ENCODE results near the gene SUFU. TPM values are rescaled to one million over a fixed set of nuclear protein-coding genes. Genes with fewer than 3 reads are reported as not detected.

The SUFU gene
- total and polyA plus RNA-seq, 4 donors, result 1.8 to 3.8 (median 2.9) TPM

DNA sequence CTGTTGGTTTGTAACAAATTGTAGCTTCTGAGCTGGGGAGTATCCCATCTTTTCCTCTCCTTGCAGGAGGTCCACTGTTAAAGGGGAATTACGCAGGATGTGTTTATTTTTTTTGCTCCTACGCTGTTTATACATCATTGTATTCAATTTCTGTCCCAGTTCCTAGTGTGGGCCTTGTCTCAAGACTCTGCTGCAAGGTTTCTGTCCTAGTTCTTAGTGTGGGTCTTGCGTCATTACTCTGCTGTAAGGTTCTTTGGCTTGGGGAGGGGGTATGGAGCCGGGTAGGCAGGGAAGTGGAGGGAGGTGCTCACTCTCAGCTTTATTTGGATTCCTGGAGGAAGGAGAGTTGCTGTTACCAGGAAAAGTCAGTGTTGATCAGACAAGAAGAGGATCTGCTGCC is 76.5 kb downstream of the SUFU start:
- Histone ChIP-seq H3K9ac (ENCODE audit: low read depth in 1 of 2, low read length in 2 of 2) (no peak overlapping the region), H3K27ac (ENCODE audit: low read depth in 1 of 2, low read length in 2 of 2) (no peak overlapping the region)
- TF ChIP-seq, protein P1, sequence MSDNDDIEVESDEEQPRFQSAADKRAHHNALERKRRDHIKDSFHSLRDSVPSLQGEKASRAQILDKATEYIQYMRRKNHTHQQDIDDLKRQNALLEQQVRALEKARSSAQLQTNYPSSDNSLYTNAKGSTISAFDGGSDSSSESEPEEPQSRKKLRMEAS (IDR thresholded peaks at IDR 0.05), result no peak
- TF ChIP-seq RXRA (IDR thresholded peaks at IDR 0.05) (no peak), JUND (IDR thresholded peaks at IDR 0.05) (no peak), RAD21 (IDR thresholded peaks at IDR 0.05) (no peak)
- TF ChIP-seq, protein P2, sequence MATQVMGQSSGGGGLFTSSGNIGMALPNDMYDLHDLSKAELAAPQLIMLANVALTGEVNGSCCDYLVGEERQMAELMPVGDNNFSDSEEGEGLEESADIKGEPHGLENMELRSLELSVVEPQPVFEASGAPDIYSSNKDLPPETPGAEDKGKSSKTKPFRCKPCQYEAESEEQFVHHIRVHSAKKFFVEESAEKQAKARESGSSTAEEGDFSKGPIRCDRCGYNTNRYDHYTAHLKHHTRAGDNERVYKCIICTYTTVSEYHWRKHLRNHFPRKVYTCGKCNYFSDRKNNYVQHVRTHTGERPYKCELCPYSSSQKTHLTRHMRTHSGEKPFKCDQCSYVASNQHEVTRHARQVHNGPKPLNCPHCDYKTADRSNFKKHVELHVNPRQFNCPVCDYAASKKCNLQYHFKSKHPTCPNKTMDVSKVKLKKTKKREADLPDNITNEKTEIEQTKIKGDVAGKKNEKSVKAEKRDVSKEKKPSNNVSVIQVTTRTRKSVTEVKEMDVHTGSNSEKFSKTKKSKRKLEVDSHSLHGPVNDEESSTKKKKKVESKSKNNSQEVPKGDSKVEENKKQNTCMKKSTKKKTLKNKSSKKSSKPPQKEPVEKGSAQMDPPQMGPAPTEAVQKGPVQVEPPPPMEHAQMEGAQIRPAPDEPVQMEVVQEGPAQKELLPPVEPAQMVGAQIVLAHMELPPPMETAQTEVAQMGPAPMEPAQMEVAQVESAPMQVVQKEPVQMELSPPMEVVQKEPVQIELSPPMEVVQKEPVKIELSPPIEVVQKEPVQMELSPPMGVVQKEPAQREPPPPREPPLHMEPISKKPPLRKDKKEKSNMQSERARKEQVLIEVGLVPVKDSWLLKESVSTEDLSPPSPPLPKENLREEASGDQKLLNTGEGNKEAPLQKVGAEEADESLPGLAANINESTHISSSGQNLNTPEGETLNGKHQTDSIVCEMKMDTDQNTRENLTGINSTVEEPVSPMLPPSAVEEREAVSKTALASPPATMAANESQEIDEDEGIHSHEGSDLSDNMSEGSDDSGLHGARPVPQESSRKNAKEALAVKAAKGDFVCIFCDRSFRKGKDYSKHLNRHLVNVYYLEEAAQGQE (IDR thresholded peaks at IDR 0.05), result no peak
- TF ChIP-seq, protein P3, sequence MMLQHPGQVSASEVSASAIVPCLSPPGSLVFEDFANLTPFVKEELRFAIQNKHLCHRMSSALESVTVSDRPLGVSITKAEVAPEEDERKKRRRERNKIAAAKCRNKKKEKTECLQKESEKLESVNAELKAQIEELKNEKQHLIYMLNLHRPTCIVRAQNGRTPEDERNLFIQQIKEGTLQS (IDR thresholded peaks at IDR 0.05), result no peak

DNA sequence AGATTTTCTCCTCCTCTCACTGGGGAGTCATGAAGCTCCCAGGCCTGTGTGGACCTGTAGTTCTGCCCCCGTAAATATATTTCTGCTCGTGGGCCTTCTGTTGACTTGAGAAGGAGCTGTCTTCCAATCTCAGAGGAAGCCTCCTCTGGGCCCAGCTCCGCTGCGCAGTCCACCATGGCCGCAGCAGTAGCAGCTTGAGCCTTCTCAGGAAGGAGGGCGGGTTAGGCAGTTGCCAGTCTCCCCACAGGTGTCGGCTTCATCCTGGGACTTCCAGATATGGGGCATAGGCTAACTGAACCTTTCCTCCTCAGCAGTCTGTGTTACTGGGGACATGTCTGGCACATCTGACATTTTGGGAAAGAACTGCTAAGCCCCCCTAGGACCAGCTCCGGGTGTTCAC is 77.6 kb downstream of the SUFU start:
- H3K27ac ChIP-seq (ENCODE audit: low read depth in 1 of 2, low read length in 2 of 2), result no peak overlapping the region
- 93% methylated on average over 8 of the region's 8 CpGs for WGBS
- H3K4me1 ChIP-seq (ENCODE audit: control insufficient read depth in 4 of 4, insufficient read depth in 4 of 4, low read length in 3 of 4), result peaks cover 0 to 14% (median 9%) of the 10 kb centered on the region in 4 donors
- DNase-seq (ENCODE audit: low spot score), result no peak
- H3K36me3 ChIP-seq (ENCODE audit: control insufficient read depth in 4 of 4, insufficient read depth in 3 of 4, low read depth in 1 of 4, low read length in 3 of 4), result no peaks in the 10 kb centered on the region
- TF ChIP-seq, protein P1 (IDR thresholded peaks at IDR 0.05), result no peak
- TF ChIP-seq YY1 (IDR thresholded peaks at IDR 0.05) (no peak), RAD21 (IDR thresholded peaks at IDR 0.05) (no peak)
- H3K9ac ChIP-seq (ENCODE audit: low read depth in 1 of 2, low read length in 2 of 2), result no peak overlapping the region
- no peak overlapping the region for H3K4me3 ChIP-seq (ENCODE audit: low read depth in 1 of 3, low read length in 3 of 3)
- H3K9me3 ChIP-seq (ENCODE audit: control insufficient read depth in 4 of 4, low read length in 3 of 4), result no peaks in the 10 kb centered on the region
- no peaks in the 10 kb centered on the region for H3K27me3 ChIP-seq (ENCODE audit: control insufficient read depth in 4 of 4, insufficient read depth in 4 of 4, low read length in 3 of 4)

More for the DNA sequence above, 76.5 kb downstream of the SUFU start:
- Histone ChIP-seq H3K9me3 (ENCODE audit: control insufficient read depth in 4 of 4, low read length in 3 of 4) (no peaks in the 10 kb centered on the region), H3K36me3 (ENCODE audit: control insufficient read depth in 4 of 4, insufficient read depth in 3 of 4, low read depth in 1 of 4, low read length in 3 of 4) (no peaks in the 10 kb centered on the region), H3K27me3 (ENCODE audit: control insufficient read depth in 4 of 4, insufficient read depth in 4 of 4, low read length in 3 of 4) (no peaks in the 10 kb centered on the region), H3K4me1 (ENCODE audit: control insufficient read depth in 4 of 4, insufficient read depth in 4 of 4, low read length in 3 of 4) (peaks cover 0 to 14% (median 9%) of the 10 kb centered on the region in 4 donors), H3K4me3 (ENCODE audit: low read depth in 1 of 3, low read length in 3 of 3) (no peak overlapping the region)
- 80% methylated on average over 4 of the region's 4 CpGs for WGBS
- no peak for DNase-seq (ENCODE audit: low spot score)

DNA sequence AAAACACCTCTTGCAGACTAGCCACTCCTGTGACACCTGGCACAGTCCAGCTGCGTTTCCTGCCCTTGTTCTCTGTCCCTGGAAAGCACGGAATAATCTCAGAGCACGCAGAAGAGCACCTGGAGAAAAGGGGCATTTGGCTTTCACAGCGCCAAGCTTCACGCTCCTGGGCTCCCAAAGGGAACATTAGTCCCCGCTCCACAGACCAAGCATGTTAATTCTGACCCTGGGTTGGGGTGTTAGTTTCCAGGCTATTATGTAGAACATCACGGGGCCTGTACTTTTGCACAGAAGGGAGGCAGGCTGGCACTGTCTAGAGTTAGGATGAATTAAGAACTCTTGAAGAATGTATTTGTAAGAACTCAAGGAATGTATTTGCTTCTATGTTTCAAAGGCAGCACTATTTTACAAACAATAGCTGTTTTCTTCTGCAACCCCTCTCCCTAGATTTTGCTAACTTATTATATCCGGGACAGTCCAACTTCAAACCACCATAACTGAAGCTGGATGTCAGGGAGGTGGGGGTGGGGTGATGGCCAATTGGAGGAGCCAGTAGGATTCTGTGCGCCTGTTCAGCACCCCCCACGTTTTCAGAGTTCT is 78.3 kb downstream of the SUFU start:
- 78% methylated on average over 10 of the region's 10 CpGs for WGBS
- H3K4me3 ChIP-seq (ENCODE audit: low read depth in 1 of 3, low read length in 3 of 3), result no peak overlapping the region
- no peak for DNase-seq (ENCODE audit: low spot score)
- no peaks in the 10 kb centered on the region for H3K9me3 ChIP-seq (ENCODE audit: control insufficient read depth in 4 of 4, low read length in 3 of 4)
- H3K27ac ChIP-seq (ENCODE audit: low read depth in 1 of 2, low read length in 2 of 2), result no peak overlapping the region
- H3K36me3 ChIP-seq (ENCODE audit: control insufficient read depth in 4 of 4, insufficient read depth in 3 of 4, low read depth in 1 of 4, low read length in 3 of 4), result no peaks in the 10 kb centered on the region
- TF ChIP-seq RXRA (IDR thresholded peaks at IDR 0.05) (no peak), FOXA2 (IDR thresholded peaks at IDR 0.05) (no peak), GABPA (IDR thresholded peaks at IDR 0.05 in 1 of 2, conservative IDR thresholded peaks at IDR 0.05 in 1 of 2) (no peak), HNF4G (IDR thresholded peaks at IDR 0.05) (no peak), YY1 (IDR thresholded peaks at IDR 0.05) (no peak), RAD21 (IDR thresholded peaks at IDR 0.05) (no peak), TAF1 (conservative IDR thresholded peaks at IDR 0.05) (no peak), JUND (IDR thresholded peaks at IDR 0.05) (no peak), HNF4A (conservative IDR thresholded peaks at IDR 0.05) (no peak)
- TF ChIP-seq, protein P4, sequence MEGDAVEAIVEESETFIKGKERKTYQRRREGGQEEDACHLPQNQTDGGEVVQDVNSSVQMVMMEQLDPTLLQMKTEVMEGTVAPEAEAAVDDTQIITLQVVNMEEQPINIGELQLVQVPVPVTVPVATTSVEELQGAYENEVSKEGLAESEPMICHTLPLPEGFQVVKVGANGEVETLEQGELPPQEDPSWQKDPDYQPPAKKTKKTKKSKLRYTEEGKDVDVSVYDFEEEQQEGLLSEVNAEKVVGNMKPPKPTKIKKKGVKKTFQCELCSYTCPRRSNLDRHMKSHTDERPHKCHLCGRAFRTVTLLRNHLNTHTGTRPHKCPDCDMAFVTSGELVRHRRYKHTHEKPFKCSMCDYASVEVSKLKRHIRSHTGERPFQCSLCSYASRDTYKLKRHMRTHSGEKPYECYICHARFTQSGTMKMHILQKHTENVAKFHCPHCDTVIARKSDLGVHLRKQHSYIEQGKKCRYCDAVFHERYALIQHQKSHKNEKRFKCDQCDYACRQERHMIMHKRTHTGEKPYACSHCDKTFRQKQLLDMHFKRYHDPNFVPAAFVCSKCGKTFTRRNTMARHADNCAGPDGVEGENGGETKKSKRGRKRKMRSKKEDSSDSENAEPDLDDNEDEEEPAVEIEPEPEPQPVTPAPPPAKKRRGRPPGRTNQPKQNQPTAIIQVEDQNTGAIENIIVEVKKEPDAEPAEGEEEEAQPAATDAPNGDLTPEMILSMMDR (IDR thresholded peaks at IDR 0.05; ENCODE audit: low read depth, low read length, missing input control), result no peak
- no peak overlapping the region for H3K9ac ChIP-seq (ENCODE audit: low read depth in 1 of 2, low read length in 2 of 2)
- H3K27me3 ChIP-seq (ENCODE audit: control insufficient read depth in 4 of 4, insufficient read depth in 4 of 4, low read length in 3 of 4), result no peaks in the 10 kb centered on the region
- peaks cover 0 to 14% (median 9%) of the 10 kb centered on the region in 4 donors for H3K4me1 ChIP-seq (ENCODE audit: control insufficient read depth in 4 of 4, insufficient read depth in 4 of 4, low read length in 3 of 4)
